ENCODE measurements around the gene PSEN1.

DNA sequence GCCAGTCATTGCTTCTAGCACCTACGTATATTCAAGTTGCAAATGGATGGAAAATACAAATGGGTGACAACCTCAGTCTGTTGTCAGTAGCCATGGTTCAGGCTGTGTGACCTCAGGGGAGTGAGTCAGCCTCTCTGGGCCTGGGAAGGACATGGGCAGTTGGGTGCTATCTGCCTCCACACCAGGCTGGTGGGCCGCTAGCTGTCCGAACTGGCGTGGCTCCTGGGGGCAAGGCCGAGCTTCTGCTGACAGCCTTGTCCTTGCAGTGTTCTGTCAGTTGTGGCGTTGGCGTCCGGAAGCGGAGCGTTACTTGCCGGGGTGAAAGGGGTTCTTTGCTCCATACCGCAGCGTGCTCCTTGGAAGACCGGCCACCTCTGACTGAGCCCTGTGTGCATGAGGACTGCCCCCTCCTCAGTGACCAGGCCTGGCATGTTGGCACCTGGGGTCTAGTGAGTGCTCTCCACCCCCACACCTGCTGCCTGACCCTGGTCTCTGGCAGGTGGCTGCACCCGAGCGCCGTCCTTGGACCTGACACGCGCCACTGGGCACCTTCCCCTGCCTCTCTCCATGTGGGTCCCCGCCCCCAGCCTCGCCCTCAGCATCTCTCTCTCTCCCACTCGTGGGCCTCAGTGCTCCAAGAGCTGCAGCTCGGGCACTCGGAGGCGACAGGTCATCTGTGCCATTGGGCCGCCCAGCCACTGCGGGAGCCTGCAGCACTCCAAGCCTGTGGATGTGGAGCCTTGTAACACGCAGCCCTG, 118.1 kb downstream of the PSEN1 start:
- TF ChIP-seq, protein P1, sequence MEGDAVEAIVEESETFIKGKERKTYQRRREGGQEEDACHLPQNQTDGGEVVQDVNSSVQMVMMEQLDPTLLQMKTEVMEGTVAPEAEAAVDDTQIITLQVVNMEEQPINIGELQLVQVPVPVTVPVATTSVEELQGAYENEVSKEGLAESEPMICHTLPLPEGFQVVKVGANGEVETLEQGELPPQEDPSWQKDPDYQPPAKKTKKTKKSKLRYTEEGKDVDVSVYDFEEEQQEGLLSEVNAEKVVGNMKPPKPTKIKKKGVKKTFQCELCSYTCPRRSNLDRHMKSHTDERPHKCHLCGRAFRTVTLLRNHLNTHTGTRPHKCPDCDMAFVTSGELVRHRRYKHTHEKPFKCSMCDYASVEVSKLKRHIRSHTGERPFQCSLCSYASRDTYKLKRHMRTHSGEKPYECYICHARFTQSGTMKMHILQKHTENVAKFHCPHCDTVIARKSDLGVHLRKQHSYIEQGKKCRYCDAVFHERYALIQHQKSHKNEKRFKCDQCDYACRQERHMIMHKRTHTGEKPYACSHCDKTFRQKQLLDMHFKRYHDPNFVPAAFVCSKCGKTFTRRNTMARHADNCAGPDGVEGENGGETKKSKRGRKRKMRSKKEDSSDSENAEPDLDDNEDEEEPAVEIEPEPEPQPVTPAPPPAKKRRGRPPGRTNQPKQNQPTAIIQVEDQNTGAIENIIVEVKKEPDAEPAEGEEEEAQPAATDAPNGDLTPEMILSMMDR (IDR thresholded peaks at IDR 0.05): no peak
- no peak for TF ChIP-seq POLR2A (IDR thresholded peaks at IDR 0.05)
- no peak for TF ChIP-seq POLR2AphosphoS5 (IDR thresholded peaks at IDR 0.05)

Measured in suprapubic skin (tissue), 4 donors.